Sigmoid colon (tissue), 7 donors: ENCODE data around the gene SLC25A11. TPM values are rescaled to one million over a fixed set of nuclear protein-coding genes. Genes with fewer than 3 reads are reported as not detected.

Source experiments
- DNase-seq: peaks from one replicate; pipeline ENCODE4 v3.0.0-alpha.2; 2019
- H3K27ac ChIP-seq, 4 donors: fragments of 200-600 bp; sonication (generic); one replicate each; pipeline ENCODE4 v1.5.1; 2016 to 2019; ENCODE audit warnings: mild to moderate bottlenecking in 1 of 4
- H3K27me3 ChIP-seq, 3 donors: fragments of 200-600 bp; sonication (generic); one replicate each; pipeline ENCODE4 v1.5.1; 2019; ENCODE audit warnings: mild to moderate bottlenecking in 1 of 3
- H3K36me3 ChIP-seq, 4 donors: fragments of 200-600 bp; sonication (generic); one replicate each; pipeline ENCODE4 v1.5.1; 2016 to 2019
- H3K4me1 ChIP-seq, 4 donors: fragments of 200-600 bp; sonication (generic); one replicate each; pipeline ENCODE4 v1.5.1; 2017 to 2019
- H3K4me3 ChIP-seq, 4 donors: fragments of 200-600 bp; sonication (generic); one replicate each; pipeline ENCODE4 v1.5.1; 2017 to 2019; ENCODE audit warnings: mild to moderate bottlenecking in 2 of 4, moderate library complexity in 1 of 4
- H3K9me3 ChIP-seq, 4 donors: fragments of 200-600 bp in 3 of 4; sonication (generic) in 3 of 4; one replicate each; pipeline versions ENCODE4 v1.5.1 to v1.6.1; 2013 to 2019
- EP300 ChIP-seq, 4 donors: sonication (generic); formaldehyde crosslinking; IDR thresholded peaks; one replicate each; pipeline ENCODE4 v1.6.1; 2017; ENCODE audit warnings: antibody characterized with exemption in 4 of 4
- POLR2A ChIP-seq, 2 donors: fragments of 450-650 bp; IDR thresholded peaks; one replicate each; pipeline ENCODE4 v1.6.1; 2016; ENCODE audit warnings: antibody characterized with exemption in 2 of 2, mild to moderate bottlenecking in 2 of 2, moderate library complexity in 2 of 2
- POLR2AphosphoS5 ChIP-seq, 4 donors: sonication (generic); formaldehyde crosslinking; IDR thresholded peaks; one replicate each; pipeline ENCODE4 v1.6.1; 2017; ENCODE audit warnings: antibody characterized with exemption in 4 of 4
- WGBS, 2 donors: extraction: QIAGEN DNeasy Blood & Tissue Kit; methylation state at CpG; one replicate each; pipeline ENCODE4 v1.1.7; 2013; 5-methylcytosine and 5-hydroxymethylcytosine counted together
- intact Hi-C: fragments of 100-400 bp; cut with DNase I; formaldehyde crosslinking; loops from one replicate; pipeline ENCODE4 v1.15.1; 2023
- polyA plus RNA-seq, 3 donors: library from polyadenylated mRNA; stranded (reverse); fragments of 200-250 nt; gene quantifications; one replicate each; pipeline ENCODE4 v1.2.3, GENCODE V29; 2013
- total RNA-seq, 4 donors: library from RNA; depleted of rRNA; stranded (reverse); fragments of >200 nt; gene quantifications; one replicate each; pipeline ENCODE4 v1.1.0, GENCODE V29; 2016
- TF ChIP-seq, protein P1 (sequence below), 4 experiments: fragments of 450-650 bp in 3 of 4; fragments of 200-600 bp in 1 of 4; IDR thresholded peaks; one replicate each; pipeline ENCODE4 v1.5.1; 2016 to 2019; ENCODE audit warnings: antibody characterized with exemption in 4 of 4, mild to moderate bottlenecking in 3 of 4, moderate library complexity in 2 of 4
- donor health status: healthy with polysubstance abuse.
- donor health status: Bipolar disorder and iron deficiency.
- donor health status: healthy.

SLC25A11 gene
- total and polyA plus RNA-seq, 7 donors = 41.0 to 82.8 (median 57.7) TPM

DNA sequence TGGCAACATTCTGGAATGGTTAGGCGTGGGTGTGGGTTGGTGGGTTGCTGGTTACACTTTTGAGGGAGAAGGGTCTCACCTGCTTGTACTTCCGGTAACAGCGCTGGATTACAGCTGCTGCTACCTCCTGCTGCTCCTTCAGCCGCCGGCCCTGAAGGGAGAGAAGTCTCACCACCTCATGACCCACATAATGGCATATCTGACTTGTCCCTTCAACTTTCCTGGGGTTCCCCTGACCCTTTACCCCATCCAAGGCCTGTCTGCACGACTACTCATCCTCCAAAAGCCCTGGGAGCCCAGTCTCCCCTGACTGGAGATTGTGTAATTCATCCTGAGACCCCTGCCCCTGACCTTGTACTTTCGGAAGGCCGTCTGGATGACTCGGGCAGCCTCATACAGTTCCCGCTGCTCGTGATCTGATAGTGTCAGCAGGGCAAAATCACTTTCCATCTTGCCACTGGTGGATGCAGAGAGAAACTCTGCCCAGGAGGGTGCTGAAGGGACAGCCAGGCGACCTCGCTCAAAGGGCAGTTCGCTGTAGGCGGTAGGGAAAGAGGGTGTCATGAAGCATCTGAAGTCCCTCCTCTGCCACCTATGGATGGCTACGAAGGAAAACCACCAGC is 29.8 kb upstream of the SLC25A11 start:
- TF ChIP-seq EP300 (IDR thresholded peaks at IDR 0.05) (no peak), POLR2A (IDR thresholded peaks at IDR 0.05) (no peak), POLR2AphosphoS5 (IDR thresholded peaks at IDR 0.05) (peak in 1 of 4 donors; percentile 16)
- TF ChIP-seq, protein P1, sequence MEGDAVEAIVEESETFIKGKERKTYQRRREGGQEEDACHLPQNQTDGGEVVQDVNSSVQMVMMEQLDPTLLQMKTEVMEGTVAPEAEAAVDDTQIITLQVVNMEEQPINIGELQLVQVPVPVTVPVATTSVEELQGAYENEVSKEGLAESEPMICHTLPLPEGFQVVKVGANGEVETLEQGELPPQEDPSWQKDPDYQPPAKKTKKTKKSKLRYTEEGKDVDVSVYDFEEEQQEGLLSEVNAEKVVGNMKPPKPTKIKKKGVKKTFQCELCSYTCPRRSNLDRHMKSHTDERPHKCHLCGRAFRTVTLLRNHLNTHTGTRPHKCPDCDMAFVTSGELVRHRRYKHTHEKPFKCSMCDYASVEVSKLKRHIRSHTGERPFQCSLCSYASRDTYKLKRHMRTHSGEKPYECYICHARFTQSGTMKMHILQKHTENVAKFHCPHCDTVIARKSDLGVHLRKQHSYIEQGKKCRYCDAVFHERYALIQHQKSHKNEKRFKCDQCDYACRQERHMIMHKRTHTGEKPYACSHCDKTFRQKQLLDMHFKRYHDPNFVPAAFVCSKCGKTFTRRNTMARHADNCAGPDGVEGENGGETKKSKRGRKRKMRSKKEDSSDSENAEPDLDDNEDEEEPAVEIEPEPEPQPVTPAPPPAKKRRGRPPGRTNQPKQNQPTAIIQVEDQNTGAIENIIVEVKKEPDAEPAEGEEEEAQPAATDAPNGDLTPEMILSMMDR (IDR thresholded peaks at IDR 0.05) = no peak
- no peak for DNase-seq
- Histone ChIP-seq H3K9me3 (no peaks in the 10 kb centered on the region), H3K36me3 (peaks cover 16 to 40% (median 28%) of the 10 kb centered on the region in 4 donors), H3K27ac (peak overlapping the region; percentile 91 to 97 (median 95)), H3K4me1 (peaks cover 0 to 55% (median 46%) of the 10 kb centered on the region in 4 donors), H3K4me3 (peak overlapping the region in 2 of 4 donors; percentile 68 to 71), H3K27me3 (no peaks in the 10 kb centered on the region)
- WGBS, 2 donors = 82 to 88% methylated on average over 16 of the region's 16 CpGs
- intact Hi-C loops = loop anchor here (1.0 to 2.0 kb wide), 2 partner anchors 9 to 17 kb away; partner anchors contain the start of gene CAMTA2

DNA sequence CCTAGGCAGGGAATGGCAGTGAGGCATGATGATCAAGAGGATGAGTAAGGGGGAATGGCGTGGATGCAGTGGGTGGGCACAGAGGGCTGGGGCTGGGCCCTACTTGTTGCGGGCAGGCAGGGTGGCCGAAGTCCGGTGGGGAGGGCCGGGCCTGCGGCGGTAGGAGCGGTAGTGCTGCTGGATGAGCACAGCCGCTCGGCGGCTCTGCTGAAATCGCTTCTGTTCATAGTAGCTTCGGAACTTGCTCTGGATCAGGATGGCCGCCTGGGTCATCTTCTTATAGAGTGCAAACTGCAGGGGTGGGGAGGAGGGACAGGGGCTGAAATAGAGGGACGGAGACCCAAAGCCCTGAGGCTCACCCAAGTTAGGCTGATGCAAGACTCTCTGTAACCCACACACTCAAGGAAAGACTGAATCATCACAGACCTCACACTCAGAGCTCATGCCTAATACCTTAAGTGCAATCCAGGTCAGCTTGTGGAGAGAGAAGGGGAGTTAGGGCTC is 29.3 kb upstream of the SLC25A11 start:
- H3K27me3 ChIP-seq = no peaks in the 10 kb centered on the region
- WGBS, 2 donors = 78 to 84% methylated on average over 15 of the region's 15 CpGs
- H3K9me3 ChIP-seq = no peaks in the 10 kb centered on the region
- peak overlapping the region; percentile 66 to 71 (median 69) for H3K4me3 ChIP-seq
- intact Hi-C loops = loop anchor here (2.0 kb wide), 1 partner anchor 18 kb away; the partner anchor contains the start of gene CAMTA2
- peaks cover 14 to 35% (median 25%) of the 10 kb centered on the region in 4 donors for H3K36me3 ChIP-seq
- peaks cover 0 to 55% (median 43%) of the 10 kb centered on the region in 4 donors for H3K4me1 ChIP-seq
- TF ChIP-seq POLR2A (IDR thresholded peaks at IDR 0.05) (no peak), POLR2AphosphoS5 (IDR thresholded peaks at IDR 0.05) (peak; percentile 49 to 78 (median 68)), EP300 (IDR thresholded peaks at IDR 0.05) (no peak)
- TF ChIP-seq, protein P1 (IDR thresholded peaks at IDR 0.05) = no peak
- DNase-seq = peak; percentile 74
- peak overlapping the region; percentile 91 to 97 (median 95) for H3K27ac ChIP-seq

DNA sequence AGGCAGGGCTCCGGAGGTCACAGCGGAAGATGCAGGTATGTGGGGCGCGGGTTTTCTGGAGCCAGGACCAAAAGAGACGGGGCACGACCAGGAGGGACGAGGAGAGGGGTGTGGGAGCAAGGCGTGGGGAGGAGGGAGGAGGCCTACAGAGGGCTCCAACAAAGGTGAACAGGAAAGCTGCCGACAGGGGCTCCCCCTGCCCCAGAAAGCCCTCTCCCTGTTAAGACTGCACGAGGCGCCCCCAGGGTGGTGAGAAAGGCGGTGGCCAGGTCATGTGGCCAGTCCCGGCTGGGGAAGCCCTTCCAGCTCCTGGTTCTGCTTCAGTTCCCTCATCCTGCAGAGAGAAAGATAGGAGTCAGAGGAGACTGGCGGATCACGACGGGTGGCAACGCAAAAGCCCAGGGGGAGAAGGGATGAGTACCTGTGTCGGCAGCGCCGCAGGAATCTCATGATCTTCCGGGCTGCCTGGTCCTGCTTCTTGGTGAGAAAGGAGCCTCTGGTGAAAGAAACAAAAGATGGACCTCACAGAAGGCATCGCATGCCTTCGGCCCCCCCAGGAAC is 28.7 kb upstream of the SLC25A11 start:
- Histone ChIP-seq H3K4me3 (peak overlapping the region; percentile 66 to 71 (median 69)), H3K9me3 (no peaks in the 10 kb centered on the region), H3K4me1 (peaks cover 0 to 55% (median 40%) of the 10 kb centered on the region in 4 donors), H3K36me3 (peaks cover 11 to 29% (median 21%) of the 10 kb centered on the region in 4 donors), H3K27ac (peak overlapping the region; percentile 91 to 97 (median 95)), H3K27me3 (no peaks in the 10 kb centered on the region)
- TF ChIP-seq POLR2A (IDR thresholded peaks at IDR 0.05) = no peak
- TF ChIP-seq EP300 (IDR thresholded peaks at IDR 0.05) = no peak
- TF ChIP-seq, protein P1 (IDR thresholded peaks at IDR 0.05) = no peak
- no peak for TF ChIP-seq POLR2AphosphoS5 (IDR thresholded peaks at IDR 0.05)
- intact Hi-C loops = loop anchor here (2.0 kb wide), 1 partner anchor 18 kb away; the partner anchor contains the start of gene CAMTA2
- no peak for DNase-seq
- 48 to 55% methylated on average over 23 of the region's 23 CpGs for WGBS, 2 donors

GRCh38 chr17:4967539-4968485 is 28.0 kb upstream of the SLC25A11 start, which contains the start of gene SPAG7:
Gene SPAG7, minus strand, starts transcription at chr17:4967817. Its CDS starts 13 bp downstream, at chr17:4967804.
- peaks cover 0 to 49% (median 40%) of the 10 kb centered on the region in 4 donors for H3K4me1 ChIP-seq

More at GRCh38 chr17:4967539-4968485, 28.0 kb upstream of the SLC25A11 start, which contains the start of gene SPAG7:
- WGBS, 2 donors = 1% methylated on average over 66 of the region's 66 CpGs
- Histone ChIP-seq H3K27ac (peak within 1 kb of the TSS; percentile 91 to 97 (median 95)), H3K4me3 (peak within 1 kb of the TSS; percentile 66 to 71 (median 69)), H3K9me3 (no peaks in the 10 kb centered on the region), H3K36me3 (peaks cover 4 to 24% (median 14%) of the 10 kb centered on the region in 4 donors), H3K27me3 (no peaks in the 10 kb centered on the region)
- intact Hi-C loops = loop anchor here (1.0 to 2.0 kb wide), 3 partner anchors 19 to 27 kb away; partner anchors contain the start of genes CAMTA2, RNF167 and SLC25A11
- peak; percentile 98 for DNase-seq
- TF ChIP-seq POLR2AphosphoS5 (IDR thresholded peaks at IDR 0.05) = peak; percentile 83 to 91 (median 85)
- TF ChIP-seq EP300 (IDR thresholded peaks at IDR 0.05) = no peak
- TF ChIP-seq, protein P1 (IDR thresholded peaks at IDR 0.05) = peak in 1 of 4 experiments; percentile 13
- peak; percentile 46 to 78 for TF ChIP-seq POLR2A (IDR thresholded peaks at IDR 0.05)
